SKM-1 (cell line): ENCODE measurements around the gene FAM50B.

ENCODE experiments used
- DNase-seq: peaks from one replicate; lab custom pipeline; 2025; ENCODE audit not compliant: unreplicated experiment; lab: John Stamatoyannopoulos, UW

The FAM50B gene

GRCh38 chr6:3819161-3820110 lies 29.7 kb upstream of the FAM50B start:
- DNase-seq, result no peak

DNA sequence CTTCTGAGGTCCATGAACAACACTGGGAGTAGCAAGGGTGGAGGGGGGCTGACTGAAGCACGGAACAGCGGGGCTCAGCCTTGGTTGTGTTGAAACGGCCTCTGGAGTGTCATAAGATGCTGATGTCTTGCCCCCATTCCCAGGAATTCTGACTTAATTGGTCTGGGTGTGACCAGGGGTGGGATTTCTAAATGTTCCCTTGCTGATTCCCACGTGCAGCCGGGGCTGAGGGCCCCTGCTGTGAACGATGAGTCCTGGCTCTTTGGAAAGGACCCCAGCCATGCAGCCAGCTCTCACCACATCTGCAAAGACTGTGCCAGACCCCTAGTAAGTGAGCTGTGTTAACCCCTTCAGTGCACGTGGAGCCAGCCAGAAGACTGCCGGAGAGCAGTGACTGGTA lies 28.6 kb upstream of the FAM50B start:
- DNase-seq, result no peak

- no peak for DNase-seq
These were observed 26.3 kb upstream of the FAM50B start for GRCh38 chr6:3822747-3823445.

DNA sequence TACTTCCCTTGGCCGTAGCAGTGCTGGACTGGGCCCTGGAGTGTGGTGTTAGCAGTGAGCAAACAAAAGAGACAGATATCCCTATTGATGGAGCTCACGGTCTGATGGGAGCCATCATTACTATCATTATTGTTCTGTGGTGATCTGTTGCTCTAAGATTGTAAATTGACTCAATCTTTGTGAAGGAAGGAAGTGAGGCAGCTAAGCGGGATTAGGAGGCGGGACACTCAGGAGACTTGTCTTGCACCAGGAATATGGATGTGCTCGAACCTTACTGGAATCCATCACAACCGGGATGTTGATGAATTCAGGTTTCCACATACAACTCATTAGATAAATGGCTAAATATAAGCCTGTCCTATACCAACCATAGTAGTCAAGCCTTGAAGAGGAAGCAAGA lies 25.5 kb upstream of the FAM50B start:
- DNase-seq, result no peak

DNA sequence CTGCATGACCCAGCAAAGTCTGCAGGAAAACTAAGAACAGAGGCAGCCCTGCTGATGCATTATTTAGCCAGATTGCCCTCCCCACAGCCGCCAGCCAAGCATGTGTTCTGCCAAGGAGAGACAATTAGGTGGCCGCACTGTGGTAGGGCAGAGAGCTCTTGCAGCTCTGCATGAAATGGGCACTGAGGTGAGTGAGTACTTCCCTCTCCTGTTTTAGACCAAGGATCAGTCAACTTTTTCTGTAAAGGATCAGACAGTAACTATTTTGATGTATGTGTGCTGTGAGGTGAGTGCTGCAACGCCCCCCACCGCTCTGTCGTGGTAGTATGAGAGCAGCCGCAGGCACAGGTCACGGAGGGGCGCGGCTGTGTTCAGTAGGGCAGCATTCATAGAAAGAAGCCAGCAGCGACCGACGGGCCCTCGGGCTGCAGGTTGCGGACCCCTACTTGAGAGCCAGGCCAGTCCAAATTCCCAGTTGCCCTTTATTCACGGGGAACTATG lies 23.8 kb upstream of the FAM50B start:
- no peak for DNase-seq

DNA sequence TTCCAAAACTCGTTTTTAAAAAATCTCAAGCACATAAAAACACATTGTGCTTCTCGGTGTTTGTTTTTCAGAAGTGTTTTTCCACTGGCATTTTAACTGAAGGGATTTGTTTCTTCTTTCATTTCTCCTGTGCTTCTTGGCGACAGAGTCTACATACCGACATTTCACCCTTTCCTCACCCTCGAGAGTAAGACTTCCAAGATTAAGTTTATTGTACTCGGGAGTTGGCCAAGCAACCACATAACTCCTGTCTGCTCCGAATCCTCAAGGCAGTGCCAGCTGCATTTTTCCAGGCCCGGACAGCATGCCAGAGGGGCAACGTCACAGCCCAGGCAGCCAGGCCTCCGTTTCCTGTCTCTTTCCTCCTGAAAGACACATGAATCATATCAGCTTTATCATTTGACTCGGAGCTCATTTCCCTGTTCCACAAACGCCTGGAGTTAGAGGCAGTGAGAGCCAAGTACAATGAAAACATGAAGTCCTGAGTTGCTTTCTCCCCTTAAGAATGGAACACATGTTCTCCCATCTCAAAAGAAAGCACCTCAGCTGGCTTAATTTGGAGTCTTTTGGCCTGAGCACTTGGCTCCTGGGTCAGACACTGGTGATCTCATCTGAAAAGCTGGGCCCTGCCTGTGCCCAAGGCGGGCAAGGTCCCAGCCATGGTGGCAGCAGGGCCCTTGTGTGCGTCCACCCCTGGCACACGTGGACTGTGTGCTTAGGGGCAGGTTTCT lies 23.2 kb upstream of the FAM50B start:
- no peak for DNase-seq

DNA sequence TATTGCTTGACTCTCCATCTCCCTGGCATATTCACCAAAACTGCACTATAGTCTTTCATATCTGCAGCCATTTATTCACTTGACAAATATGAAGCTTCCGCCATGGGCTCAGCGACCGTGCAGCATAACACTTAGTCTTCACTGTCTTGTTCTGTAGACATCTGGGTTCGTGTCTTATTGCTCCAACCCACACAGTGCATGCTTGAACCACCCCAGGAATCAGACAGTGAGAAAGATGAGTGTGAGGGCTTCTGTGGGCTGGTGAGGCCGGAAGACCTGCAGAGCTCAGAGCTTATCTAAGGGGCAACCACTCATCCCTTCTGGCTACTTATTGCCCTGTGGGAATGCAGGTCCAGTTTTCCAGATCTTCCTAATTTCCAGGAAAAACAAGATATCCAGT lies 19.9 kb upstream of the FAM50B start:
- DNase-seq, result no peak

GRCh38 chr6:3830806-3831205 lies 18.4 kb upstream of the FAM50B start:
- DNase-seq, result no peak

GRCh38 chr6:3831761-3832530 lies 17.2 kb upstream of the FAM50B start:
- DNase-seq, result no peak

- no peak for DNase-seq
These were observed 14.0 kb upstream of the FAM50B start for GRCh38 chr6:3835055-3835731.

DNA sequence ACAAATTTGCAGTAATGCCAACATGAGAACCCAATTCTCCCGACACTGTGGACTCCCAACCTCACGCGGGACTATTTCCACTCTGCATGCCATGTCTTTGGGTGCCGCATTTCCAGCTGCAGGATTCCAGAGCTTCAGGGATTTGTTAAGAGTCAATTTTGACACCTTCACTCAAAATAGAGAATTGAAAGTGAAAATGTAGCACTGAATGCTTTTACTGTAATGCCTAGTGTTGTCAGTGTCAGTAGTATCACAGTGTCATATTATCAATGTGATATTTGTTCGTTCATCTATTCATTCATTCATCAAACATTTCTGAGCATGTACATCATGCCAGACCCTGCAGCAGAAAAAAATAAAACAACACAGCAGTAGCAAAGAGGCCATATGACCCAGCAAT lies 13.4 kb upstream of the FAM50B start:
- DNase-seq, result no peak

GRCh38 chr6:3836566-3836965 lies 12.6 kb upstream of the FAM50B start:
- no peak for DNase-seq

DNA sequence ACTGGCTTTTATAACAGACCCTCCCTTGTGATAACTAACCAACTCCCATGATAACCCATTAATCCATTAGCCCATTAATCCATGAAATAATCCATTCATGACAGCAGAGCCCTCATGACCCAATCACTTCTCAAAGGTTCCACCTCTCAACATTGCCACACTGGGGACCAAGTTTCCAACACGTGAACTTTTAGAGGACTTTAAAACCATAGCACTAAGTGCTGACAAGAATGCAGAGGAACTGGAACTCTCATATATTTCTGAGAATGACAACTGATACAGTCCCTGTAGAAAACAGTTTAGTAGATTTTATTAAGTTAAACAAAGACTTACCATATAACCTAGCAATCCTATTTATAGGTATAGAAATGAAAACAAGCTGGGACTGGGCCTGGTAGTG lies 11.4 kb upstream of the FAM50B start:
- no peak for DNase-seq

GRCh38 chr6:3838992-3839867 lies 9.9 kb upstream of the FAM50B start:
- DNase-seq, result no peak

GRCh38 chr6:3841066-3841454 lies 8.1 kb upstream of the FAM50B start:
- DNase-seq, result no peak

- no peak for DNase-seq
These were observed 7.2 kb upstream of the FAM50B start for GRCh38 chr6:3841711-3842565.

DNA sequence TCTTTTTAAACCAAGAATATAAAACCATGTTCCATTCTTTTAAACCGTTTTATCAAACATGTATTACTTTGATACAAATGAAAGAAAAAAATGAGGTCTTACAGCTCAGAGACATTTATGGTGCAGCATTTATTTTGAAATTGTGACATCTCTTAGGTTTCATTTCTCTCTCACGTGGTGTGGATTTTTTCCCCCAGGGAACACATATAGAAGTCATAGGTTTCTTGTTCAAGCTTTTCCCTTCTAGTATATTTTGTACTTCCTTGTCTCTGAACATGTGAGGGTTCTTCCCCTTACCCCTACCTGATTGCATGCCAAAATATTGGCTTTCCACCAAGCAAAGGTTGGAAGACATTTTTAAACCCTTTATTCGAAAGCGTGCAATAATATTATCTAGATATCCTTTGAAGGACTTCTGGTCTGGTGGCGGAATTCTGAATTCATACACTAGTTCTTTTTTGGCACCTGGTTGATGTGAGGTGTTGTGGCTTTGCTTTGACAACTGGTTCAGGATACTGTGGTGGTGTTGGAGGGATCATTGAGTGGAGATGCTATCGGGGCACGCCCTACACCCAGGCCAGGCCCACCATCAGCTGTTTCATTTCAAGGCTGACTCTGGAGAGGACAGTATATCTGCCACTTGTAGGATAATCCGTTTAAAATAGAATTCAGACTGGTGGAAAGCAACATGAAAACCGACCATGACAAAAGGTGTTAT lies 5.6 kb upstream of the FAM50B start:
- no peak for DNase-seq

GRCh38 chr6:3844097-3844463 lies 5.1 kb upstream of the FAM50B start:
- DNase-seq, result no peak
